H9 (cell line): ENCODE measurements around the gene LUZP2. TPM values are rescaled to one million over a fixed set of nuclear protein-coding genes. Genes with fewer than 3 reads are reported as not detected.

ENCODE experiments used
- DNase-seq: peaks from one replicate; pipeline ENCODE4 v3.0.0-alpha.2; 2017
- H2AFZ ChIP-seq: one replicate; pipeline ENCODE4 v1.6.1; 2013; ENCODE audit warnings: mild to moderate bottlenecking, low read length, control low read depth, moderate library complexity
- H2AK5ac ChIP-seq: 2 replicates; pipeline ENCODE4 v1.6.1; 2013; ENCODE audit warnings: low read length, control low read depth, mixed read lengths; ENCODE audit not compliant: insufficient read length
- H2BK120ac ChIP-seq: one replicate; pipeline ENCODE4 v1.6.1; 2013; ENCODE audit warnings: low read depth, mild to moderate bottlenecking, low read length, control low read depth, inconsistent platforms; ENCODE audit not compliant: poor library complexity, severe bottlenecking
- H2BK12ac ChIP-seq: 2 replicates; pipeline ENCODE4 v1.6.1; 2013; ENCODE audit warnings: low read length, control low read depth, mixed read lengths, low read depth; ENCODE audit not compliant: insufficient read length
- H2BK15ac ChIP-seq: 2 replicates; pipeline ENCODE4 v1.6.1; 2013; ENCODE audit warnings: low read depth, low read length, control low read depth
- H2BK20ac ChIP-seq: one replicate; pipeline ENCODE4 v1.6.1; 2013; ENCODE audit warnings: low read depth, mild to moderate bottlenecking, low read length, control low read depth, inconsistent platforms; ENCODE audit not compliant: poor library complexity, severe bottlenecking
- H2BK5ac ChIP-seq: 2 replicates; pipeline ENCODE4 v1.6.1; 2013; ENCODE audit warnings: low read length, control low read depth, mixed read lengths; ENCODE audit not compliant: insufficient read length
- H3K14ac ChIP-seq: 2 replicates; pipeline ENCODE4 v1.6.1; 2013; ENCODE audit warnings: low read length, control low read depth; ENCODE audit not compliant: insufficient read depth
- H3K18ac ChIP-seq: 2 replicates; pipeline ENCODE4 v1.6.1; 2013; ENCODE audit warnings: low read depth, mild to moderate bottlenecking, mixed read lengths, low read length, control low read depth; ENCODE audit not compliant: insufficient read length
- H3K23ac ChIP-seq: 2 replicates; pipeline ENCODE4 v1.6.1; 2013; ENCODE audit warnings: low read length, control low read depth, mixed read lengths, low read depth; ENCODE audit not compliant: insufficient read length
- H3K23me2 ChIP-seq: 2 replicates; pipeline ENCODE4 v1.6.1; 2013; ENCODE audit warnings: low read depth, mild to moderate bottlenecking, mixed read lengths, low read length, control low read depth; ENCODE audit not compliant: insufficient read length, poor library complexity, severe bottlenecking
- H3K27ac ChIP-seq: 2 replicates; pipeline ENCODE4 v1.5.1; 2013; ENCODE audit warnings: low read length, control low read depth, mixed read lengths, low read depth; ENCODE audit not compliant: insufficient read length
- H3K27me3 ChIP-seq: 2 replicates; pipeline ENCODE4 v1.6.1; 2013; ENCODE audit warnings: low read length, control low read depth, inconsistent platforms; ENCODE audit not compliant: insufficient read depth
- H3K4ac ChIP-seq: 2 replicates; pipeline ENCODE4 v1.6.1; 2013; ENCODE audit warnings: low read depth, mild to moderate bottlenecking, control low read depth, inconsistent platforms, low read length, moderate library complexity
- H3K4me1 ChIP-seq: 2 replicates; pipeline ENCODE4 v1.6.1; 2013; ENCODE audit warnings: low read length, control low read depth, inconsistent platforms; ENCODE audit not compliant: insufficient read depth
- H3K4me2 ChIP-seq: 2 replicates; pipeline ENCODE4 v1.6.1; 2013; ENCODE audit warnings: low read length, control low read depth, mixed read lengths; ENCODE audit not compliant: insufficient read length, insufficient read depth
- H3K56ac ChIP-seq: 2 replicates; pipeline ENCODE4 v1.6.1; 2013; ENCODE audit warnings: low read depth, mild to moderate bottlenecking, mixed read lengths, low read length, control low read depth; ENCODE audit not compliant: insufficient read length
- H3K79me1 ChIP-seq: 2 replicates; pipeline ENCODE4 v1.6.1; 2013; ENCODE audit warnings: low read depth, mild to moderate bottlenecking, moderate library complexity, low read length, control low read depth, inconsistent platforms; ENCODE audit not compliant: insufficient read depth, poor library complexity, severe bottlenecking
- H3K79me2 ChIP-seq: 2 replicates; pipeline ENCODE4 v1.6.1; 2013; ENCODE audit warnings: low read length, control low read depth, inconsistent platforms; ENCODE audit not compliant: insufficient read depth
- H3K9ac ChIP-seq: 2 replicates; pipeline ENCODE4 v1.6.1; 2013; ENCODE audit warnings: low read length, control low read depth, mixed read lengths; ENCODE audit not compliant: insufficient read length; ENCODE audit errors: extremely low read depth
- H3K9me3 ChIP-seq: one replicate; pipeline ENCODE4 v1.6.1; 2013; ENCODE audit warnings: low read depth, low read length, inconsistent platforms; ENCODE audit not compliant: control insufficient read depth
- H3T11ph ChIP-seq: one replicate; pipeline ENCODE4 v1.6.1; 2013; ENCODE audit warnings: mild to moderate bottlenecking, low read length, control low read depth, inconsistent platforms
- H4K20me1 ChIP-seq: one replicate; pipeline ENCODE4 v1.6.1; 2013; ENCODE audit not compliant: control insufficient read depth, insufficient read length, insufficient read depth
- H4K5ac ChIP-seq: 2 replicates; pipeline ENCODE4 v1.6.1; 2013; ENCODE audit warnings: low read depth, mild to moderate bottlenecking, mixed read lengths, low read length, control low read depth; ENCODE audit not compliant: insufficient read length
- H4K8ac ChIP-seq: replicated peaks from 2 replicates; pipeline ENCODE4 v1.6.1; 2013; ENCODE audit warnings: low read length, control low read depth, mixed read lengths, low read depth; ENCODE audit not compliant: insufficient read length
- H4K91ac ChIP-seq: 2 replicates; pipeline ENCODE4 v1.6.1; 2013; ENCODE audit warnings: low read depth, mild to moderate bottlenecking, moderate library complexity, mixed read lengths, low read length, control low read depth; ENCODE audit not compliant: insufficient read length
- H3K27ac Mint-ChIP-seq, 3 experiments: 2 replicates in 2 of 3; 3 replicates in 1 of 3; pipeline ENCODE4 v1.8.0; 2020 to 2021; ENCODE audit warnings: mixed read lengths in 3 of 3, mild to moderate bottlenecking in 1 of 3, moderate library complexity in 1 of 3
- H3K27me3 Mint-ChIP-seq: 2 replicates; pipeline ENCODE4 v1.8.0; 2021; ENCODE audit warnings: low read depth, mild to moderate bottlenecking, moderate library complexity, mixed read lengths
- H3K36me3 Mint-ChIP-seq, 3 experiments: 2 replicates in 2 of 3; 3 replicates in 1 of 3; pipeline ENCODE4 v1.8.0; 2020 to 2021; ENCODE audit warnings: low read depth in 3 of 3, mixed read lengths in 3 of 3; ENCODE audit not compliant: insufficient read depth in 1 of 3
- H3K4me1 Mint-ChIP-seq, 2 experiments: 2 replicates each; pipeline ENCODE4 v1.8.0; 2020; ENCODE audit warnings: mixed read lengths in 2 of 2
- H3K4me3 Mint-ChIP-seq, 2 experiments: 2 replicates in 1 of 2; 3 replicates in 1 of 2; pipeline ENCODE4 v1.8.0; 2020 to 2021; ENCODE audit warnings: mild to moderate bottlenecking in 2 of 2, mixed read lengths in 2 of 2, moderate library complexity in 1 of 2
- H3K9me3 Mint-ChIP-seq, 2 experiments: 2 replicates in 1 of 2; 3 replicates in 1 of 2; pipeline ENCODE4 v1.8.0; 2020; ENCODE audit warnings: mild to moderate bottlenecking in 2 of 2, mixed read lengths in 2 of 2, moderate library complexity in 1 of 2
- CTCF ChIP-seq: fragments of 200-600 bp; sonication (generic); conservative IDR thresholded peaks from 3 replicates; pipeline ENCODE4 v1.8.0; 2021; ENCODE audit warnings: antibody characterized with exemption, mild to moderate bottlenecking
- WGBS: extraction: QIAGEN DNeasy Blood & Tissue Kit; methylation state at CpG from one replicate; pipeline ENCODE4 v1.1.7; 2013; ENCODE audit warnings: missing lambda C conversion rate, low lambda C conversion rate, mixed read lengths; ENCODE audit not compliant: insufficient read length; ENCODE audit errors: extremely low coverage; 5-methylcytosine and 5-hydroxymethylcytosine counted together
- total RNA-seq: library from RNA; stranded (reverse); gene quantifications from 2 replicates; pipeline ENCODE4 v1.2.1, GENCODE V29; 2021

LUZP2 gene
- total RNA-seq, 1 experiment from 2014 or later = 25.4 TPM

GRCh38 chr11:24794064-24794463 lies 297.2 kb downstream of the LUZP2 start:
- no peak overlapping the region for H3K27ac Mint-ChIP-seq
- no peak overlapping the region for H2AK5ac ChIP-seq

More at GRCh38 chr11:24794064-24794463, 297.2 kb downstream of the LUZP2 start:
- WGBS = no CpG with 5 or more reads among the region's 1 CpG
- Histone ChIP-seq H3K23ac (no peak overlapping the region), H2AFZ (no peak overlapping the region), H4K5ac (no peak overlapping the region), H3K9me3 (no peaks in the 10 kb centered on the region), H4K8ac (no peak overlapping the region), H2BK5ac (no peak overlapping the region), H2BK20ac (no peak overlapping the region), H3K27ac (no peak overlapping the region), H3K27me3 (no peaks in the 10 kb centered on the region), H4K20me1 (no peaks in the 10 kb centered on the region), H3K9ac (no peak overlapping the region), H2BK15ac (no peak overlapping the region), H3K79me2 (no peaks in the 10 kb centered on the region), H3T11ph (no peak overlapping the region), H2BK12ac (no peak overlapping the region), H3K4me1 (no peaks in the 10 kb centered on the region), H3K14ac (no peak overlapping the region), H3K23me2 (no peaks in the 10 kb centered on the region), H3K4me2 (no peak overlapping the region), H3K56ac (no peak overlapping the region), H3K79me1 (no peaks in the 10 kb centered on the region), H4K91ac (no peak overlapping the region), H3K18ac (no peak overlapping the region), H2BK120ac (no peak overlapping the region), H3K4ac (no peak overlapping the region)
- H3K4me1 Mint-ChIP-seq = peaks cover 0 to 2% of the 10 kb centered on the region in 2 experiments; a peak in 1 of 4 replicates
- no peak overlapping the region for H3K4me3 Mint-ChIP-seq
- H3K9me3 Mint-ChIP-seq = no peaks in the 10 kb centered on the region; a peak in 1 of 5 replicates
- no peak for TF ChIP-seq CTCF
- no peak for DNase-seq
- peaks cover 0 to 3% (median 0%) of the 10 kb centered on the region in 3 experiments; a peak in 1 of 7 replicates for H3K36me3 Mint-ChIP-seq
- no peaks in the 10 kb centered on the region for H3K27me3 Mint-ChIP-seq
